GM04504 (cell line): Measurements from ENCODE around the gene TRMT10B.

Experiments
- DNase-seq: peaks from one replicate; pipeline ENCODE4 v3.0.0-alpha.2; 2012; ENCODE audit warnings: low read depth

The TRMT10B gene, protein sequence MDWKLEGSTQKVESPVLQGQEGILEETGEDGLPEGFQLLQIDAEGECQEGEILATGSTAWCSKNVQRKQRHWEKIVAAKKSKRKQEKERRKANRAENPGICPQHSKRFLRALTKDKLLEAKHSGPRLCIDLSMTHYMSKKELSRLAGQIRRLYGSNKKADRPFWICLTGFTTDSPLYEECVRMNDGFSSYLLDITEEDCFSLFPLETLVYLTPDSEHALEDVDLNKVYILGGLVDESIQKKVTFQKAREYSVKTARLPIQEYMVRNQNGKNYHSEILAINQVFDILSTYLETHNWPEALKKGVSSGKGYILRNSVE

GRCh38 chr9:37753489-37754190 lies at the start of gene TRMT10B:
Gene TRMT10B, plus strand, starts transcription at chr9:37753805. Its CDS starts 8,127 bp downstream, at chr9:37761932.
- DNase-seq: peak; percentile 28

GRCh38 chr9:37705787-37706186 lies 47.8 kb upstream of the TRMT10B start:
- no peak for DNase-seq

DNA sequence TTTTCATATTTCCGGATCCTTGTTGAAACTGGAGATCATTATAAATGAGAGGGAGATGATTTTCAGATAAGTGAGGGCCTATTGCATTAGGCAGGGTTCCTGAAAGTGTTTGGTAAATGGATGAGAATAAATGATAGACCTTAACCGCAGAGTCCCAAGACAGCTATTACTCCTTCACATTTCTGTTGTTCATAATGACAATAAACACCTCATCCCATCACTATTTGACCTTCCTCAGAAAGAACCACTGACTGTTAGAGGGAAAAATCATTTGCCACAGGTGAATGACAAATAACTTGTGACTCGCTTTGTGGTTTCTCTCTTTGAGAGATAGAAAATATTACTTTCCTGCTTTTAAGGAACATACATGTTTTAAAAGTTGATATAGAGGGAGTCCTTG lies 47.3 kb upstream of the TRMT10B start:
- no peak for DNase-seq

GRCh38 chr9:37707748-37708147 lies 45.9 kb upstream of the TRMT10B start:
- no peak for DNase-seq

DNA sequence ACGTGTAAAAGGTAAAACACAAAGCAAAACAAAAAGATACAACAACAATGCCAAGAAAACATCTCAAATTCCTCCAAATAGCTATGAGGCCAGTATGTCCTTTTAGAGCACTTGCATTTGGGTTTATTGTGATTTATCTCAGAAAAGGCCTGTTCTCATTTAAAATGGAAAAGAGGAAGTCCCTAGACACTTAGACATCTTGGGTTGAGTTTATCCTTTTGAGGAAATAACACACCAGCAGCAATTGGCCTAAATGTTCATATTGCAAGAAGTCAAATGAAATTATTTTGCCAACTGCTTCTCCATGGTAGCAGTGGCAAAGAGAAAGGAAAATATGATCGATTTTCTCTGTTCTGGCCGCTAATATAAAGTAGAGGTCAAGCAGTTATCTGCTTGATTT lies 43.6 kb upstream of the TRMT10B start:
- no peak for DNase-seq

GRCh38 chr9:37715260-37715659 lies 38.3 kb upstream of the TRMT10B start:
- no peak for DNase-seq

- no peak for DNase-seq
These were observed 37.6 kb upstream of the TRMT10B start for GRCh38 chr9:37715991-37716505.

- DNase-seq: no peak
These were observed 34.1 kb upstream of the TRMT10B start for GRCh38 chr9:37719526-37719925.

DNA sequence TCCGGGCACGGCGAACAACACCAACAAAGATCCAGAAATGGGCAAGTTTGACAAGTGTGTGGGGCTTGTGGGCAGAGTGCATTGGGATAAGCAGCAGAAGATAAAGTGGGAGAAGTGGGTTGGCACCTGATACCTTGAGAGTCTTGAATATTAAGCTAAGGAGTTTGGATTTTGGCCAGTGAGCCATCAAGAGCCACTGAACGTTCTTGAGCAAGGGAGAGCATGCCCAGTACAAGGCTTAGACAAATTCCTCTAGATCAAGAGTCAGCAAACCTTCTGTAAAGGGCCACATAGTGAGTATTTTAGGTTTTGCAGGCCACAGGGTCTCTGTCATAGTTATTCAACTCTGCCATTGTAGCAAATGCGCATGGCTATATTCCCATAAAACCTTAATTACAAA lies 26.6 kb upstream of the TRMT10B start:
- no peak for DNase-seq

DNA sequence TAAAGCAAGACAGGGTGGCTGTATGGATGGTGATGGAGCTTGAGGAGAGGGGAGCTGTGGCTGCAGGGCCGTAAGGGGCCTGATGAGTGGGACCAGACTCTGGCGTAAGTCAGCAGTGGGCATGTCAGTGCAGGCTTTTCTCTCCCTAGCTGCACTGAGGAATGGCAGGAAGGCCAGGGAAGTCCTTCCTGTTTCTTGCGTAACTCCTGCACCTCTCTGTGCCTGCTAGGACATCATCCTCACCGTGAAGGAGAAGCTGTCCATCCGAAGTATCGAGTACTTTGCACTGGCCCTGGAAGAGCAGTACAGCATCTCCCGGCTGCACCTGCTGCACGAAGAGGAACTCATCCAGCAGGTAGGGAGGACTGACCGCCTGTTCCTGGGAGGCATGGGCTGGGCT lies 24.1 kb upstream of the TRMT10B start:
- no peak for DNase-seq

- peak; percentile 8 for DNase-seq
These were observed 23.3 kb upstream of the TRMT10B start for GRCh38 chr9:37730256-37730655.

DNA sequence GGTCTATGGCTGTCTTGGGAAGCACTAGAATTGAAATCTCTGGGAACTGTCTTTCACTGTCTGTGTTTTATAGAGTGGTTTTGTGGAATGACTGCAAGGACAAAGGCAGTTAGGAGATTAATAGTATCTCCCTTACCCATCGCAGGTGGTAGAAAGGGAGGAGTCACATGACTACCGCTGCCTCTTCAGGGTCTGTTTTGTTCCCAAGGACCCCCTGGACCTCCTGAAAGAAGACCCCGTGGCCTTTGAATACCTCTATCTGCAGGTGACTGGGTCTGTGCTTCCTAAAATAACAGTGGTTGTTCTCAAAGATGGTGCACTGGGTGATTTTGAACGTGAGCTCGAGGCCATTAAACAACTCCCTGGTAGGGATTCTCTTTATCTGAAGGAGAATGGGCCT lies 22.8 kb upstream of the TRMT10B start:
- DNase-seq: no peak

DNA sequence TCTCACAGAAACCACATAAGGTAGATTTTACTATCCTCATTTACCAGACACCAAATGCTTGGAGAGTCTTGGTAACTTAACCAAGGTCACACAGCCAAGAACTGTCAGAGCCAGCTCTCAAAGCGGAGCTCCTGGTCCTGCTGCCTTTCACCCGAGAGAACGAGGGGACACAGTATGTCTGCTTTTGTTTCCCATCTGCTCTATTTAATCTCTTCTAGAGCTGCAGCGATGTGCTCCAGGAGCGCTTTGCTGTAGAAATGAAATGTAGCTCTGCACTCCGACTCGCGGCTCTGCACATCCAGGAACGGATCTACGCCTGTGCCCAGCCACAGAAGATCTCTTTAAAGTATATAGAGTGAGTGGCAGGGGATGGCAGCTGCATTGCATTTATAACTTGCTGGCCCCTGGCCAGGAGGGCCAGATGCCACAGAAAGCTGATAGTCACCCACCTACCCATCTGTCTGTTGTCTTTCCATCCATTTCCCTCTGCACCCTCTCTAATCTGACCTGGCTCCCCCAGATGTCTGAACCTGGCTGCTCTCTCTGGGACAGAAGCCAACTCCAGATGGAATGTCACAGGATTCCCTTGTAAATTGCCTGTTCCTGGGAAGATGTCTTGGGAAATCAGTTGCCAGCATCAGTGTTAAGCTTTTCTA lies 21.4 kb upstream of the TRMT10B start:
- peak; percentile 6 for DNase-seq

- DNase-seq: no peak
These were observed 20.7 kb upstream of the TRMT10B start for GRCh38 chr9:37732952-37733351.

DNA sequence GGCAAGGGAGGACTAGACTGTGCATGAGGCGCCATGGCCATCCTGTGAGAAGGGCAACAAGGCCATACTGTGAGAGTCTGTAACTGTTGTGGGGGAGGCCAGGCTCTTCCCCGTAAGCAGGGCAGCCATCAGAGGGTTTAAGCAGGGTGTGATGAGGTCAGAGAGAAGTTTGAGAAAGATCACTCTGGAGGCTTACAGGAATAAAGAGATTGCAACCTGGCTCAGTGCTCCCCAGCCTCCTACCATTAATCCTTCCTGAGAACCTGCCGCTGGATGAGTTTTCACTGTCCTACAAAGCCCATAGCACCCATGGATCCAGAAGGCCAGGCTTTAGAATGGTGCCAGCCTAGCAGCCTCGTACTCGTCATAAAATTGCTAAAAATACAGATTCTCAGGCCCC lies 14.4 kb upstream of the TRMT10B start:
- no peak for DNase-seq

GRCh38 chr9:37740128-37740527 lies 13.5 kb upstream of the TRMT10B start:
- DNase-seq: no peak

DNA sequence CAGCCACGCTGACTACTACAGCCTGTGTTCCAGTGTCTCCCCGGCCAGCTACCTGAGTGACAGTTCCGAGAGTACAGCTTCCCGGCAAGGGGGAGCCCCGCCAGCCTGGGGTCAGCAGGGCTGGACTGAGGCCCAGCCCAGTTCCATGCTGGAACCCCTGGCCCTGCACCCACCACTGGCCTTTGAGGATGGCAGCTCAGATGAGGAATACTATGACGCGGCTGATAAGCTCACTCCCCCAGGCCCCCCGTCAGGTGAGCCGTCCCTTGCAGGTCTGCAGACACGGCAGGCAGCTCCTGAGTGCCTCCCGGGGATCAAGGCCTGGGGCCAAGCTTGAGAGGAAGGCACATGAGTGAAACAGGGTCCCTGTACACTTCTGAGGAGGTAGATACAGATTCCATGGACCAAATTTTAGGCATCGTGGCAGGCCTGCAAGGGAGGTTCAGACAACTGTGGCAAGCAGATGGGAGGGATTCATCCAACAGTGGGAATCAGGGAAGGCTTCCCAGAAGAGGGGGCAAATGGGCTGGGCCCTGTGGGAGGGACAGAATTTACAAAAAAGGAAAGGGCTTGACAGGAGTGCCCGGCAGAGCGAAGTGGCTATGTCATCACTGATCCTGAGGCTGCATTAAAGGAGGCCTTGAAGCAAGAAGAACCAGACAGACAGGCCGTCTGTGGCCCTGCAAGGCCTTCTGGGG lies 12.8 kb upstream of the TRMT10B start:
- DNase-seq: no peak

GRCh38 chr9:37745970-37746369 lies 7.6 kb upstream of the TRMT10B start:
- no peak for DNase-seq

GRCh38 chr9:37746448-37747270 lies 6.9 kb upstream of the TRMT10B start:
- DNase-seq: no peak

DNA sequence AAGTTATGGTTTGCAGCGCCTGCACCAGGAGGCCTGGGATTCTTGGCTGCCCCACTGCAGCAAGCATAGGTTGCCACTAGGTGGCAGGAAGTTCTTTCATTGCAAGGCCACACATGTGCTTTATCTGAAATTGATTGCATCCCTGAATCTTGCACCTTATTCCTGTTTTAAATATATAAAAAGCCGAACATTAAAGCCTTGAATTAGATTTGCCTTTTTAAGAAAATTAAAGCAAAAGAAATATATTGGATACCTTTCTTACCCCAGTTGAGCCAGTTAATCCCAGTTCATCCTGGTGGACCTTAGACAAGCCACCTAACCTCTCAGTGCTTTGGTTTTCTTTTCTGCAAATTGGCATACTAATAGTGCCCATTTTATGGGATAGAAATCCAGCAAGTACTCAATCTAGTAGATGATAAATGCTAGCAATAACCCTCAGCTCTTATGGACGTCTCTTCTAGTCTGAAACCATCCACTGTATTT lies 6.3 kb upstream of the TRMT10B start:
- DNase-seq: peak; percentile 25

GRCh38 chr9:37749129-37749528 lies 4.5 kb upstream of the TRMT10B start:
- no peak for DNase-seq
